ENCODE data around the gene SLC37A2.

DNA sequence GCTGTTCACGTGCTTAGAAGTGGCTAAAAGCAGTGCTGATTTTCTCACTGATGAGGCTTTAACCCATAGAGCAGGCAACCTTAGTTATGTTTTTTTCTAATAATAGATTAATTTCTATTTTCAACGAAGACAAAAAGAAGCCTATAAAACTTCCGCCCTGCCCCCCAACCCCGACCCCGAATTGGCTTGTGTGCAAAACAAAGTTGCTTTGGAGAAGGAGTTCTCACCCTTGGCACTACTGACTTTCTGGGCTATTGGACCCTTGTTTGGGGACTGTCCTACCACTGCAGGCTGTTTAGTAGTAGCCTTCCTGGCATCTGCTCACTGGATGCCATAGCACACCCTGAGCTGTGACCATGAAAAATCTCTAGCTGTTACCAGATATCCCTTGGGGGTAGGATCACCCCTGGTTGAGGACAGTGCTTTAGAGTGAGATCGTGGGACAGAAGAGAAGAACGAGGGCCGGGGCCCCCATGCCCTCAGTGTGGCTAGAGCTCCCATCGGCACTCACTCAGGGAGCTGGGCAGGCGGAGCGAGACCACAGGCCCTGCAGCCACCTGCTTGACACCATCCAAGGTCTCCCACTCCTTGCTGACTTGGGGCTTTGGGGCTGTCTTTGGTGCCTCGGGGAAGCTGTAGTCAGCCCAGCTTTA, 16.9 kb downstream of the SLC37A2 start:
- TF ChIP-seq CTCF (IDR thresholded peaks at IDR 0.05): no peak
- TF ChIP-seq ZFX (IDR thresholded peaks at IDR 0.05; ENCODE audit: borderline replicate concordance): no peak

All from 22Rv1 (cell line).